ENCODE data around the gene POU6F2.

Gene POU6F2

GRCh38 chr7:39199006-39199405, 221.3 kb downstream of the POU6F2 start:
- no peak for TF ChIP-seq CTCF (IDR thresholded peaks at IDR 0.05; ENCODE audit: low read depth, low read length, missing control alignments)
- no peak for DNase-seq (ENCODE audit: low read depth)
- no peak overlapping the region for H3K4me3 ChIP-seq (ENCODE audit: low read depth, low read length)

GRCh38 chr7:39199951-39200350, 222.2 kb downstream of the POU6F2 start:
- H3K4me3 ChIP-seq (ENCODE audit: low read depth, low read length): no peak overlapping the region
- DNase-seq (ENCODE audit: low read depth): no peak
- TF ChIP-seq CTCF (IDR thresholded peaks at IDR 0.05; ENCODE audit: low read depth, low read length, missing control alignments): no peak

- H3K4me3 ChIP-seq (ENCODE audit: low read depth, low read length): no peak overlapping the region
- no peak for TF ChIP-seq CTCF (IDR thresholded peaks at IDR 0.05; ENCODE audit: low read depth, low read length, missing control alignments)
- DNase-seq (ENCODE audit: low read depth): no peak
These were observed 224.3 kb downstream of the POU6F2 start for GRCh38 chr7:39202041-39202440.

GRCh38 chr7:39210362-39210761, 232.7 kb downstream of the POU6F2 start:
- H3K4me3 ChIP-seq (ENCODE audit: low read depth, low read length): no peak overlapping the region

GRCh38 chr7:39211581-39211980, 233.9 kb downstream of the POU6F2 start:
- H3K4me3 ChIP-seq (ENCODE audit: low read depth, low read length): no peak overlapping the region
- TF ChIP-seq CTCF (IDR thresholded peaks at IDR 0.05; ENCODE audit: low read depth, low read length, missing control alignments): no peak
- DNase-seq (ENCODE audit: low read depth): no peak

More at GRCh38 chr7:39210362-39210761, 232.7 kb downstream of the POU6F2 start:
- DNase-seq (ENCODE audit: low read depth): no peak
- no peak for TF ChIP-seq CTCF (IDR thresholded peaks at IDR 0.05; ENCODE audit: low read depth, low read length, missing control alignments)

- no peak for TF ChIP-seq CTCF (IDR thresholded peaks at IDR 0.05; ENCODE audit: low read depth, low read length, missing control alignments)
- DNase-seq (ENCODE audit: low read depth): no peak
- no peak overlapping the region for H3K4me3 ChIP-seq (ENCODE audit: low read depth, low read length)
These were observed 235.2 kb downstream of the POU6F2 start for GRCh38 chr7:39212876-39213275.

- TF ChIP-seq CTCF (IDR thresholded peaks at IDR 0.05; ENCODE audit: low read depth, low read length, missing control alignments): no peak
- no peak for DNase-seq (ENCODE audit: low read depth)
- H3K4me3 ChIP-seq (ENCODE audit: low read depth, low read length): no peak overlapping the region
These were observed 240.1 kb downstream of the POU6F2 start for GRCh38 chr7:39217783-39218182.
